ENCODE results near the gene UGGT1. TPM values are rescaled to one million over a fixed set of nuclear protein-coding genes. Genes with fewer than 3 reads are reported as not detected.

UGGT1 gene
- total and polyA plus RNA-seq, 8 donors, result 33.1 to 72.0 (median 36.3) TPM

GRCh38 chr2:128158176-128158575 is 67.2 kb downstream of the UGGT1 start:
- DNase-seq, result no peak
- no peak for ATAC-seq
- Histone ChIP-seq H3K36me3 (peaks cover 0 to 87% of the 10 kb centered on the region in 2 donors), H3K27me3 (no peaks in the 10 kb centered on the region), H3K9me3 (no peaks in the 10 kb centered on the region), H3K4me3 (no peak overlapping the region), H3K27ac (no peak overlapping the region), H3K4me1 (peaks cover 0 to 11% of the 10 kb centered on the region in 2 donors)
- intact Hi-C loops (cut with DNase I), result no loop called here
- no peak for TF ChIP-seq CTCF (IDR thresholded peaks at IDR 0.05)

GRCh38 chr2:128159437-128159836 is 68.4 kb downstream of the UGGT1 start:
- DNase-seq (no peak), ATAC-seq (no peak)
- intact Hi-C loops (cut with DNase I), result no loop called here
- Histone ChIP-seq H3K9me3 (no peaks in the 10 kb centered on the region), H3K36me3 (peaks cover 0 to 86% of the 10 kb centered on the region in 2 donors), H3K27ac (no peak overlapping the region), H3K27me3 (no peaks in the 10 kb centered on the region), H3K4me1 (peaks cover 0 to 11% of the 10 kb centered on the region in 2 donors), H3K4me3 (no peak overlapping the region)
- TF ChIP-seq CTCF (IDR thresholded peaks at IDR 0.05), result no peak

GRCh38 chr2:128160616-128161275 is 69.7 kb downstream of the UGGT1 start:
- intact Hi-C loops (cut with DNase I), result no loop called here
- ATAC-seq, result no peak
- H3K36me3 ChIP-seq, result peaks cover 0 to 86% of the 10 kb centered on the region in 2 donors

GRCh38 chr2:128162266-128162665 is 71.3 kb downstream of the UGGT1 start:
- peaks cover 5 to 86% of the 10 kb centered on the region in 2 donors for H3K36me3 ChIP-seq
- intact Hi-C loops (cut with DNase I), result no loop called here
- ATAC-seq, result peak; percentile 50
- H3K27ac ChIP-seq, result peak overlapping the region in 1 of 2 donors; percentile 85
- no peaks in the 10 kb centered on the region for H3K9me3 ChIP-seq
- H3K4me1 ChIP-seq, result peaks cover 0 to 19% of the 10 kb centered on the region in 2 donors
- no peak overlapping the region for H3K4me3 ChIP-seq
- DNase-seq, result peak in 1 of 4 donors; percentile 67
- no peaks in the 10 kb centered on the region for H3K27me3 ChIP-seq
- TF ChIP-seq CTCF (IDR thresholded peaks at IDR 0.05), result no peak

More at GRCh38 chr2:128160616-128161275, 69.7 kb downstream of the UGGT1 start:
- Histone ChIP-seq H3K4me3 (no peak overlapping the region), H3K27me3 (no peaks in the 10 kb centered on the region), H3K4me1 (peaks cover 0 to 11% of the 10 kb centered on the region in 2 donors), H3K9me3 (no peaks in the 10 kb centered on the region), H3K27ac (no peak overlapping the region)
- TF ChIP-seq CTCF (IDR thresholded peaks at IDR 0.05), result no peak
- DNase-seq, result no peak

- no peak overlapping the region for H3K27ac ChIP-seq
- H3K9me3 ChIP-seq, result no peaks in the 10 kb centered on the region
- ATAC-seq (no peak), DNase-seq (no peak)
- intact Hi-C loops (cut with DNase I), result no loop called here
- no peak overlapping the region for H3K4me3 ChIP-seq
- H3K27me3 ChIP-seq, result no peaks in the 10 kb centered on the region
- no peak for TF ChIP-seq CTCF (IDR thresholded peaks at IDR 0.05)
- peaks cover 5 to 79% of the 10 kb centered on the region in 2 donors for H3K36me3 ChIP-seq
- H3K4me1 ChIP-seq, result peaks cover 0 to 38% of the 10 kb centered on the region in 2 donors
Observed at GRCh38 chr2:128164311-128164710, 73.3 kb downstream of the UGGT1 start.
